Measurements from ENCODE around the gene PBLD.
"Not testable (repeated sequence)": the region's sequence is repeated elsewhere in the genome, so short reads cannot be mapped to it uniquely, and the experiment has no call there.

The PBLD gene

DNA sequence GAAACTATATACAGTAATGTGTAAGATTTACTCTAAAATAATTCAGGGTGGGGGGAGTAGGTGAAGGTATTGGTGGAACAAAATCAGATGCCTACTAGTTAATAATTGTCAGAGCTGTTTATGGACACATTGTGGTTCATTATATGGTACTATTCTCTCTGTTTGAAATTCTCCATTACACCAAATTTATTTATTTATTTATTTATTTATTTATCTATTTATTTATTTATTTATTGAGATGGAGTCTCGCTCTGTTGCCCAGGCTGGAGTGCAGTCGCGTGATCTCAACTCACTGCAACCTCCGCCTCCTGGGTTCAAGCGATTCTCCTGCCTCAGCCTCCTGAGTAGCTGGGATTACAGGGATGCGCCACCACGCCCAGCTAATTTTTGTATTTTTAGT, 86.3 kb downstream of the PBLD start:
- not testable (repeated sequence) for H3K27me3 Mint-ChIP-seq; H3K36me3 Mint-ChIP-seq; H3K9me3 Mint-ChIP-seq; ATAC-seq (ENCODE audit: low read depth); H3K4me3 Mint-ChIP-seq; DNase-seq (ENCODE audit: low spot score in 2 of 2); H3K27ac Mint-ChIP-seq; H3K4me1 Mint-ChIP-seq

GRCh38 chr10:68242051-68242450, 90.7 kb downstream of the PBLD start:
- DNase-seq (ENCODE audit: low spot score in 2 of 2) = no peak
- Mint-ChIP-seq H3K9me3 (no peaks in the 10 kb centered on the region), H3K27me3 (peaks cover 4% of the 10 kb centered on the region), H3K27ac (no peak overlapping the region), H3K4me1 (peaks cover 2% of the 10 kb centered on the region), H3K36me3 (no peaks in the 10 kb centered on the region), H3K4me3 (no peak overlapping the region)
- no peak for ATAC-seq (ENCODE audit: low read depth)

DNA sequence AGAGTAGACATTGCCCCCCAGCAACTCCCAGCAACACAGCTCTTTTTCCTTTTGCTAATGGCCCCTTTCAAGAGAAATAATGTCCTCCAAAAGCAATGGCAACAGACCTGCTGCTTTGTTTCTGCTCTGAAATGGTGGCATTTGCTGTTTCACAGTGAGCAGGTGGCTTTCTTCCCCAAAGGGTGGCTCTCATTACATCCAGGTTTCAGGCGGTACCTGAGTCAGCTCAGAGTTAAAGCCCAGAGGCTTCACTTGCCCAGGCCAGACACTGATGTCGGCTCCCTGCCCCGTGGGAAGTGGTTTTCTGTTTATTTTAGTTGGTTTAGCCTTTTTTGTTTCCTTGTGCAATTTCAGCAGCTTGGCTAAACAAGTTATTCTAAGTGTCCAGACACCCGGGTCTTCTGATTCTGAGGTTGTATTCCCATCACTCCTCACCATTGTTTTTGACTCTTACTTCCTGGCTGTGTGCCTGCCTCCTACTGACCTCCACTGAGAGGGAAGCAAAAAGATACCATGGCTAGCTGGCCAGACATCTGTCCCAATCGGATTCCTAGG, 93.1 kb downstream of the PBLD start:
- Mint-ChIP-seq H3K9me3 (no peaks in the 10 kb centered on the region), H3K27me3 (peaks cover 4% of the 10 kb centered on the region), H3K36me3 (no peaks in the 10 kb centered on the region), H3K4me1 (peaks cover 2% of the 10 kb centered on the region), H3K27ac (no peak overlapping the region), H3K4me3 (no peak overlapping the region)
- DNase-seq (ENCODE audit: low spot score in 2 of 2) (no peak), ATAC-seq (ENCODE audit: low read depth) (no peak)

- Mint-ChIP-seq H3K4me1 (peaks cover 2% of the 10 kb centered on the region), H3K4me3 (no peak overlapping the region), H3K27ac (no peak overlapping the region), H3K9me3 (no peaks in the 10 kb centered on the region), H3K36me3 (no peaks in the 10 kb centered on the region), H3K27me3 (peaks cover 4% of the 10 kb centered on the region)
- ATAC-seq (ENCODE audit: low read depth) (no peak), DNase-seq (ENCODE audit: low spot score in 2 of 2) (no peak)
Measured at GRCh38 chr10:68239069-68239468, 93.7 kb downstream of the PBLD start.

GRCh38 chr10:68238371-68238770, 94.4 kb downstream of the PBLD start:
- Mint-ChIP-seq H3K4me3 (no peak overlapping the region), H3K27me3 (peaks cover 4% of the 10 kb centered on the region), H3K4me1 (peaks cover 2% of the 10 kb centered on the region), H3K9me3 (no peaks in the 10 kb centered on the region), H3K27ac (no peak overlapping the region), H3K36me3 (no peaks in the 10 kb centered on the region)
- DNase-seq (ENCODE audit: low spot score in 2 of 2) (no peak), ATAC-seq (ENCODE audit: low read depth) (no peak)

DNA sequence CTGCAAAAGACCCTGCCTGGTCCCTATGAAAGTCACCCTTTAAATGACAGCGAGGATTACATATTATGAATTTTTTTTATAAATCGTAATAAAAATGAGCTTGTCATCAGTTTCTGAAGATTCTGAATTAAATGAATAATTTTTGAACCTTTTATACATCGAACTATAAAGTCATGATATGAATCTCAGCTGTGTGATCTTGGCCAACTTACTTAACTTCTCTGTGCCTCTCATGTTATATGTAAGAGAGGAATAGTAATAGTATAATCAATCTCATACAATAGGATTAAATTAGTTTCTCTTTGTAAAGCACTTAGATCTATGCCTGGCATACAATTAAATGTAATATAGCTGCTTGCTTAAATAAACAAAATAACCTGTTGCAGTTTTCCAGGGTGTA, 95.6 kb downstream of the PBLD start:
- H3K27ac Mint-ChIP-seq = no peak overlapping the region

DNA sequence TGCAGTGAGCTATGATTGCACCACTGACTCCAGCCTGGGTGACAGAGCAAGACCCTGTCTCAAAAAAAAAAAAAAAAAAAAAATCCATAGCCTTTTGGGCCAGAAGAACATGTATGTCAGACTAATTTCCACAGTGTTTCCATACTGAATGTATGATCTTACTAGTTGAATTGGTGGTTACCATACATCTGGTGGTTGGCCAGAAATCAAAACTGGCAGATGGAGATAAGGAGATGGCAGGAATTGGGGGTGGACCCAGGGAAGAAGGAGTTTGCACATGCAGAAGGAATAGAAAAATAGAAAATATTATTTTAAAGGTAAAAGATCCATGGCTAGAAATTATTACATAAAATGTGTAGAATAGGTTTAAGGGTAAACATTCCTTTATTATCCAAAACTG, 97.1 kb downstream of the PBLD start:
- Mint-ChIP-seq H3K4me3 (no peak overlapping the region), H3K27ac (no peak overlapping the region), H3K27me3 (peaks cover 6% of the 10 kb centered on the region), H3K4me1 (peaks cover 7% of the 10 kb centered on the region), H3K36me3 (no peaks in the 10 kb centered on the region), H3K9me3 (no peaks in the 10 kb centered on the region)
- DNase-seq (ENCODE audit: low spot score in 2 of 2) (no peak), ATAC-seq (ENCODE audit: low read depth) (no peak)

More for the DNA sequence above, 95.6 kb downstream of the PBLD start:
- Mint-ChIP-seq H3K27me3 (peaks cover 6% of the 10 kb centered on the region), H3K4me3 (no peak overlapping the region), H3K9me3 (no peaks in the 10 kb centered on the region), H3K36me3 (no peaks in the 10 kb centered on the region), H3K4me1 (peaks cover 2% of the 10 kb centered on the region)
- no peak for DNase-seq (ENCODE audit: low spot score in 2 of 2)
- ATAC-seq (ENCODE audit: low read depth) = no peak

DNA sequence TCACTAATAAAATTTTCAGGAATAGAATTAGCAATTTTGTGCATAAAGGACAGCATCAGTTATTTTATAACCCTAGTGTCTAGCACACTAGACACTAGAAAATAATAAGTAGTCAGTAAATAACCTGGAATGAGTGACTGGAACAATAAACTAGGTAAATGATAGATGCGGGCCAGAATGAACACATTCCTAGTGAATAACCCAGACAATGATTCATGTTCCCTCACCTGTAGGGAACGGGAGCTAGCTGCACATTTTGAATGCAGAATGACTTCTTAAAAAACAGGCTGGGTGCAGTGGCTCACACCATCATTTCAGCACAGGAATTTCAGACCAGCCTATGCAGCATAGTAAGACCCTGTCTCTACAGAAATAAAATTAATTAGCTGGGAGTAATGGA, 97.6 kb downstream of the PBLD start:
- ATAC-seq (ENCODE audit: low read depth) (no peak), DNase-seq (ENCODE audit: low spot score in 2 of 2) (no peak)
- H3K9me3 Mint-ChIP-seq = no peaks in the 10 kb centered on the region
- no peak overlapping the region for H3K4me3 Mint-ChIP-seq
- H3K27ac Mint-ChIP-seq = no peak overlapping the region
- H3K4me1 Mint-ChIP-seq = peaks cover 8% of the 10 kb centered on the region
- peaks cover 6% of the 10 kb centered on the region for H3K27me3 Mint-ChIP-seq
- H3K36me3 Mint-ChIP-seq = no peaks in the 10 kb centered on the region

DNA sequence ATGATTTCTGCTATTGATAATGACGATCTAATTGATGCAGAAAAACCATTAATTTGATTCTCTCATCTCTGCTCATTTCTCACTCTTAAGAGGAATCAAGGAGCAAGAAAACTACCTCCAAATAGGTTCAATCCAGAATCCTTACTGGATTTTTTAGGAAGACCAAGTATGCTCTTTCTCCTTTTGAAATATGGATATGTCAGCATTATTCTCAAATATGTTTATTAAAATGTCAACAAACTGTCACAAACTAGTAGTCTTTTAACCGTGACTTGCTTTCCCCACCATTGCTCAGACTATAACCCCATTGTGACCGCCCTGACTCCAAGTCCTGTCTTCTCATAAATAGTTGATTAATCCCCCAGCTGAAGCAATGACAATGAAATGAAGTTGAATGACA, 99.7 kb downstream of the PBLD start:
- Mint-ChIP-seq H3K9me3 (no peaks in the 10 kb centered on the region), H3K36me3 (no peaks in the 10 kb centered on the region), H3K4me3 (no peak overlapping the region), H3K4me1 (peaks cover 6% of the 10 kb centered on the region), H3K27ac (no peak overlapping the region), H3K27me3 (peaks cover 8% of the 10 kb centered on the region)
- DNase-seq (ENCODE audit: low spot score in 2 of 2) (no peak), ATAC-seq (ENCODE audit: low read depth) (no peak)
